ENCODE measurements around the gene SRXN1. TPM values are rescaled to one million over a fixed set of nuclear protein-coding genes. Genes with fewer than 3 reads are reported as not detected.

SRXN1 gene
- total RNA-seq, 6 donors from 2014 or later = 10.5 to 58.2 (median 32.7) TPM

DNA sequence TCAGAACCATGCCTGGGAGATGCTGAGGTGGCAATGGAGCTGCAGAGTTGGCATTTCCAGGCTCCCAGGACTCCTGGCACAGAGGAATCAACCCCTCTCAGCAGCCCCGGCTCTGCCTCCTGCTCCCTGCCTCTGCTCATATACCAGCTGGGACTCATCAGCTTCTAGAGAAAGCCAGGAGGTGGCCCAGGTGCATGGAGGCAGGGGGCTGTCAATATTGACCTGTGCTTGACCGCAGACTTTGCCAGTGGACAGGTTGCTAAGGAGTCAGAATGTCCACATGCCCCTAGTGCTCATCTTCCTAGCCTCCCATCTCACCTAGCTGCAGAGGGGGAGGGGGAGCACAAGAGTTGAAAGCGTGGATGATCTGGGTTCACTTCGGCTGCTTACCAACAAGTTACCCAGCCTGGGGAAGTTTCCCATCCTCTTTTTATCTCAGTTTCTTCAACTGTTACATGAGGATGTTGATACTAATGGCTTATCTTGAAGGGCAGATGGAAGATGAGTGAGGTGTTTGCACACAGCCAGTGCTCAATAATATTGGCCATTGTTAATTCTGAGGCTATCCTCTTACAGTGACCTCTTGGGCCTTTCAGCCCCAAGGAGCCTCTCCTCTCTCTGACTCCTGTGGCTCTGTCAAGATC lies 31.8 kb upstream of the SRXN1 start:
- Histone ChIP-seq H3K4me3 (no peak overlapping the region), H3K4me1 (no peaks in the 10 kb centered on the region), H3K36me3 (no peaks in the 10 kb centered on the region), H3K27ac (no peak overlapping the region), H3K27me3 (peaks cover 0 to 5% (median 0%) of the 10 kb centered on the region in 4 donors), H3K9me3 (no peaks in the 10 kb centered on the region)
- 49 to 53% methylated on average over 3 to 4 of the region's 4 CpGs for WGBS, 2 donors
- TF ChIP-seq, protein P1, sequence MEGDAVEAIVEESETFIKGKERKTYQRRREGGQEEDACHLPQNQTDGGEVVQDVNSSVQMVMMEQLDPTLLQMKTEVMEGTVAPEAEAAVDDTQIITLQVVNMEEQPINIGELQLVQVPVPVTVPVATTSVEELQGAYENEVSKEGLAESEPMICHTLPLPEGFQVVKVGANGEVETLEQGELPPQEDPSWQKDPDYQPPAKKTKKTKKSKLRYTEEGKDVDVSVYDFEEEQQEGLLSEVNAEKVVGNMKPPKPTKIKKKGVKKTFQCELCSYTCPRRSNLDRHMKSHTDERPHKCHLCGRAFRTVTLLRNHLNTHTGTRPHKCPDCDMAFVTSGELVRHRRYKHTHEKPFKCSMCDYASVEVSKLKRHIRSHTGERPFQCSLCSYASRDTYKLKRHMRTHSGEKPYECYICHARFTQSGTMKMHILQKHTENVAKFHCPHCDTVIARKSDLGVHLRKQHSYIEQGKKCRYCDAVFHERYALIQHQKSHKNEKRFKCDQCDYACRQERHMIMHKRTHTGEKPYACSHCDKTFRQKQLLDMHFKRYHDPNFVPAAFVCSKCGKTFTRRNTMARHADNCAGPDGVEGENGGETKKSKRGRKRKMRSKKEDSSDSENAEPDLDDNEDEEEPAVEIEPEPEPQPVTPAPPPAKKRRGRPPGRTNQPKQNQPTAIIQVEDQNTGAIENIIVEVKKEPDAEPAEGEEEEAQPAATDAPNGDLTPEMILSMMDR (IDR thresholded peaks at IDR 0.05) = no peak
- TF ChIP-seq POLR2A (IDR thresholded peaks at IDR 0.05) (no peak), EP300 (IDR thresholded peaks at IDR 0.05) (no peak), POLR2AphosphoS5 (IDR thresholded peaks at IDR 0.05) (no peak)
- ATAC-seq (ENCODE audit: low FRiP score in 2 of 2) = no peak
- no peak for DNase-seq

DNA sequence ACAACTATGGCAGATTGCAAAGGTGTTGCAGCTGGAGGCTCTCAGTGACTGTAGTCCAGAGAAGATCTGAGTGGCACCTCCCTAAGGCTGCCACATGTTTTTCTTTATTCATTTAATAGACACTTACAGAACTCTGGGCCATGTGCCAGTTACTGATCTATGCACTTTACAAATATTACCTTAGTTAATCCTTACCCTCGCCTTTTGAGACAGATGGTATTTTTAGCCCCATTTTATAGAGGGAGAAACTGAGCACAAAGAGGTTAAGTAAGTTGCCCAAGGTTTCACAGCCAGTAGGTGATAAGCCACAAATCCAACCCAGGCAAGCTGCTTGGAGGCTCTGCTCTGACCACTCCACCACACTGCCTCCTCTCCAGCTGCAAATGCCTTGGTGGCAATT lies 29.1 kb upstream of the SRXN1 start:
- Histone ChIP-seq H3K9me3 (no peaks in the 10 kb centered on the region), H3K27ac (no peak overlapping the region), H3K4me1 (no peaks in the 10 kb centered on the region), H3K27me3 (peaks cover 0 to 5% (median 0%) of the 10 kb centered on the region in 4 donors), H3K36me3 (no peaks in the 10 kb centered on the region), H3K4me3 (no peak overlapping the region)
- TF ChIP-seq POLR2A (IDR thresholded peaks at IDR 0.05) = no peak
- TF ChIP-seq, protein P1 (IDR thresholded peaks at IDR 0.05) = no peak
- 63 to 80% methylated on average over 1 of the region's 1 CpG for WGBS, 2 donors
- no peak for DNase-seq
- no peak for ATAC-seq (ENCODE audit: low FRiP score in 2 of 2)

DNA sequence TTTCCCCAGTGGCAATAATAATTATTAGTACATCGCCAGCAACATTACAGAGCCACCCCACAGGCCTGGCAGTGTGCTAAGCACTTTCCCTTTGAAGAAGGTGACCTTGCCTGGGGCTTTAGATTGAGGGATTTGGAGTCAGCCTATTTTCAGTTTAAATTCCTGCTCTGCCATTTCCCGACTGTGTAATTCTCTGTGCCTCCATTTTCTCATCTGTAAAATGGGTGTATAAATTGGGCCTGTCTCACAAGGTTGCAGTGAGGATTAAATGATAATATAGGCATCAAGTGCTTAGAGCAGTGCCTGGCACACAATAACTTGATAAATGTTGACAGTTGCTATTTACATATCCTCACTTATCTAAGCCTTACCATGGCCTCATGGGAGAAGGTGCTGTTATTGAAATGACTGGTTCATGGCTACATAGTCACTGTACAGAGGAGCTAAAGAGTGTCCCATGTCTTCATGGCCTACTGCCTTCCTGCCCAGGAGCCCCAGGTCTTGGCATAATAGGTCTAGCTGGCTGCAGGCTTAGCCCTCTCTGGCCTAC lies 27.7 kb upstream of the SRXN1 start:
- H3K36me3 ChIP-seq = no peaks in the 10 kb centered on the region
- WGBS, 2 donors = 74 to 77% methylated on average over 2 of the region's 2 CpGs
- TF ChIP-seq, protein P1 (IDR thresholded peaks at IDR 0.05) = no peak
- no peak for TF ChIP-seq POLR2A (IDR thresholded peaks at IDR 0.05)
- TF ChIP-seq EP300 (IDR thresholded peaks at IDR 0.05) = no peak
- no peak for TF ChIP-seq POLR2AphosphoS5 (IDR thresholded peaks at IDR 0.05)

GRCh38 chr20:677957-678356 lies 25.0 kb upstream of the SRXN1 start:
- H3K4me3 ChIP-seq = no peak overlapping the region
- no peak for DNase-seq
- peaks cover 17 to 22% (median 19%) of the 10 kb centered on the region in 4 donors for H3K4me1 ChIP-seq
- no peak overlapping the region for H3K27ac ChIP-seq
- H3K36me3 ChIP-seq = no peaks in the 10 kb centered on the region
- no peaks in the 10 kb centered on the region for H3K9me3 ChIP-seq
- no peak for TF ChIP-seq POLR2AphosphoS5 (IDR thresholded peaks at IDR 0.05)
- no peak for ATAC-seq (ENCODE audit: low FRiP score in 2 of 2)
- 74 to 88% methylated on average over 5 of the region's 5 CpGs for WGBS, 2 donors
- peaks cover 0 to 29% (median 14%) of the 10 kb centered on the region in 4 donors for H3K27me3 ChIP-seq

More for the DNA sequence above, 27.7 kb upstream of the SRXN1 start:
- no peaks in the 10 kb centered on the region for H3K9me3 ChIP-seq
- ATAC-seq (ENCODE audit: low FRiP score in 2 of 2) = no peak
- no peak overlapping the region for H3K27ac ChIP-seq
- H3K4me1 ChIP-seq = peaks cover 10 to 14% (median 12%) of the 10 kb centered on the region in 4 donors
- no peak for DNase-seq
- no peak overlapping the region for H3K4me3 ChIP-seq
- peaks cover 0 to 9% (median 3%) of the 10 kb centered on the region in 4 donors for H3K27me3 ChIP-seq

- H3K4me3 ChIP-seq = no peak overlapping the region
- peaks cover 17 to 22% (median 19%) of the 10 kb centered on the region in 4 donors for H3K4me1 ChIP-seq
- no peak overlapping the region for H3K27ac ChIP-seq
- TF ChIP-seq EP300 (IDR thresholded peaks at IDR 0.05) (no peak), POLR2A (IDR thresholded peaks at IDR 0.05) (no peak), POLR2AphosphoS5 (IDR thresholded peaks at IDR 0.05) (no peak)
- TF ChIP-seq, protein P1 (IDR thresholded peaks at IDR 0.05) = no peak
- no peaks in the 10 kb centered on the region for H3K36me3 ChIP-seq
- WGBS, 2 donors = 81 to 100% methylated on average over 1 to 3 of the region's 3 CpGs
- DNase-seq = no peak
- no peak for ATAC-seq (ENCODE audit: low FRiP score in 2 of 2)
- no peaks in the 10 kb centered on the region for H3K9me3 ChIP-seq
- H3K27me3 ChIP-seq = peaks cover 0 to 34% (median 18%) of the 10 kb centered on the region in 4 donors
Measured at GRCh38 chr20:676967-677366, 24.0 kb upstream of the SRXN1 start.
